Measurements from ENCODE around the gene BTBD7.

- TF ChIP-seq POLR2A (IDR thresholded peaks at IDR 0.05) (no peak), POLR2AphosphoS5 (IDR thresholded peaks at IDR 0.05) (no peak), EP300 (IDR thresholded peaks at IDR 0.05; ENCODE audit: low read depth) (no peak)
- TF ChIP-seq, protein P1, sequence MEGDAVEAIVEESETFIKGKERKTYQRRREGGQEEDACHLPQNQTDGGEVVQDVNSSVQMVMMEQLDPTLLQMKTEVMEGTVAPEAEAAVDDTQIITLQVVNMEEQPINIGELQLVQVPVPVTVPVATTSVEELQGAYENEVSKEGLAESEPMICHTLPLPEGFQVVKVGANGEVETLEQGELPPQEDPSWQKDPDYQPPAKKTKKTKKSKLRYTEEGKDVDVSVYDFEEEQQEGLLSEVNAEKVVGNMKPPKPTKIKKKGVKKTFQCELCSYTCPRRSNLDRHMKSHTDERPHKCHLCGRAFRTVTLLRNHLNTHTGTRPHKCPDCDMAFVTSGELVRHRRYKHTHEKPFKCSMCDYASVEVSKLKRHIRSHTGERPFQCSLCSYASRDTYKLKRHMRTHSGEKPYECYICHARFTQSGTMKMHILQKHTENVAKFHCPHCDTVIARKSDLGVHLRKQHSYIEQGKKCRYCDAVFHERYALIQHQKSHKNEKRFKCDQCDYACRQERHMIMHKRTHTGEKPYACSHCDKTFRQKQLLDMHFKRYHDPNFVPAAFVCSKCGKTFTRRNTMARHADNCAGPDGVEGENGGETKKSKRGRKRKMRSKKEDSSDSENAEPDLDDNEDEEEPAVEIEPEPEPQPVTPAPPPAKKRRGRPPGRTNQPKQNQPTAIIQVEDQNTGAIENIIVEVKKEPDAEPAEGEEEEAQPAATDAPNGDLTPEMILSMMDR (IDR thresholded peaks at IDR 0.05): no peak
Observed at GRCh38 chr14:93319494-93319893, 13.3 kb downstream of the BTBD7 start.
